HCT116 (cell line): ENCODE measurements around the gene MTHFSD.

Source experiments
- CTCF ChIP-seq, 3 experiments: fragments of 200-600 bp in 1 of 3; sonication (generic) in 1 of 3; IDR thresholded peaks in 2 of 3; conservative IDR thresholded peaks in 1 of 3; 2 replicates each; pipeline ENCODE4 v1.5.1; 2012 to 2017; ENCODE audit warnings: low read depth in 2 of 3, low read length in 2 of 3, antibody characterized with exemption in 1 of 3, borderline replicate concordance in 1 of 3, control low read depth in 1 of 3, mild to moderate bottlenecking in 1 of 3, mixed read lengths in 1 of 3, mixed run types in 1 of 3, moderate library complexity in 1 of 3; ENCODE audit not compliant: insufficient read depth in 1 of 3
- POLR2A ChIP-seq: IDR thresholded peaks from 2 replicates; pipeline ENCODE4 v1.7.0; 2011; ENCODE audit warnings: borderline replicate concordance; ENCODE audit not compliant: insufficient read depth, insufficient read length; ENCODE audit errors: extremely low read depth
- POLR2AphosphoS5 ChIP-seq: IDR thresholded peaks from 2 replicates; pipeline ENCODE4 v1.6.1; 2011; ENCODE audit warnings: mild to moderate bottlenecking, low read depth, low read length, moderate library complexity
- ZNF274 ChIP-seq: fragments of 200-500 bp; sonication (Bioruptor generic); IDR thresholded peaks from 2 replicates; pipeline ENCODE4 v1.6.1; 2014; ENCODE audit warnings: mild to moderate bottlenecking, low read depth, low read length, inconsistent platforms

GRCh38 chr16:86554599-86554916 is 477 bp downstream of the MTHFSD start:
- TF ChIP-seq CTCF (IDR thresholded peaks at IDR 0.05 in 2 of 3, conservative IDR thresholded peaks at IDR 0.05 in 1 of 3; ENCODE audit: borderline replicate concordance in 1 of 3, insufficient read depth in 1 of 3, low read depth in 2 of 3, low read length in 2 of 3) (no peak), POLR2AphosphoS5 (no peak), POLR2A (no peak), ZNF274 (no peak)
